ENCODE data around the gene TBRG1. TPM values are rescaled to one million over a fixed set of nuclear protein-coding genes. Genes with fewer than 3 reads are reported as not detected.

TBRG1 gene
- total RNA-seq, 1 experiment from 2014 or later = 22.3 TPM

- no TSS peak for BruUV-seq (replicated peaks)
- intact Hi-C loops (cut with micrococcal nuclease; ENCODE audit: unreplicated experiment) = no loop called here
- POLR2A ChIA-PET (ENCODE audit: unreplicated experiment) = no interaction called here
- CTCF ChIA-PET = no interaction called here
- Histone ChIP-seq H3F3A (ENCODE audit: insufficient read depth, low read depth) (peaks cover 5% of the 10 kb centered on the region; the same call in 1 of the 2 replicates), H2AFZ (no peak overlapping the region), H3K27me3 (ENCODE audit: insufficient read depth, low read depth) (no peaks in the 10 kb centered on the region), H3K36me3 (ENCODE audit: low read depth) (no peaks in the 10 kb centered on the region), H3K9me2 (ENCODE audit: insufficient read depth) (no peaks in the 10 kb centered on the region), H3K4me1 (replicated peaks; ENCODE audit: insufficient read depth) (no peaks in the 10 kb centered on the region), H3K4me2 (no peak overlapping the region), H3K4me3 (no peak overlapping the region), H4K20me1 (ENCODE audit: insufficient read depth) (no peaks in the 10 kb centered on the region; the same call in 1 of the 2 replicates), H3K9me3 (ENCODE audit: insufficient read depth, low read depth) (no peaks in the 10 kb centered on the region), H3K27ac (no peak overlapping the region), H3K79me2 (ENCODE audit: low read depth) (no peaks in the 10 kb centered on the region)
- TF ChIP-seq EZH2 (IDR thresholded peaks at IDR 0.05; ENCODE audit: low read depth) (no peak), CTCF (conservative IDR thresholded peaks at IDR 0.05) (no peak)
- no peak for DNase-seq
Measured at GRCh38 chr11:124642628-124643027, 20.0 kb downstream of the TBRG1 start.

- no peak overlapping the region for H3K27ac ChIP-seq
- POLR2A ChIA-PET (ENCODE audit: unreplicated experiment) = no interaction called here
- CTCF ChIA-PET = no interaction called here
Measured at GRCh38 chr11:124643042-124643604, 20.5 kb downstream of the TBRG1 start.

GRCh38 chr11:124643605-124644425 is 21.2 kb downstream of the TBRG1 start:
- Histone ChIP-seq H3K27ac (no peak overlapping the region), H2AFZ (no peak overlapping the region), H3K4me1 (replicated peaks; ENCODE audit: insufficient read depth) (no peaks in the 10 kb centered on the region), H4K20me1 (ENCODE audit: insufficient read depth) (no peaks in the 10 kb centered on the region; the same call in 1 of the 2 replicates), H3K4me3 (no peak overlapping the region), H3K27me3 (ENCODE audit: insufficient read depth, low read depth) (no peaks in the 10 kb centered on the region), H3K9me2 (ENCODE audit: insufficient read depth) (no peaks in the 10 kb centered on the region), H3F3A (ENCODE audit: insufficient read depth, low read depth) (no peaks in the 10 kb centered on the region; the same call in 1 of the 2 replicates), H3K36me3 (ENCODE audit: low read depth) (no peaks in the 10 kb centered on the region), H3K9me3 (ENCODE audit: insufficient read depth, low read depth) (no peaks in the 10 kb centered on the region), H3K4me2 (no peak overlapping the region), H3K79me2 (ENCODE audit: low read depth) (no peaks in the 10 kb centered on the region)
- BruUV-seq (replicated peaks) = no TSS peak
- ChIA-PET CTCF (interaction anchor here (0.6 kb wide), 1 partner anchor 233 kb away, joined by 3 read pairs; no protein-coding TSS in a partner anchor), POLR2A (ENCODE audit: unreplicated experiment) (no interaction called here)
- DNase-seq = no peak
- intact Hi-C loops (cut with micrococcal nuclease; ENCODE audit: unreplicated experiment) = loop anchor here (1.0 kb wide), 1 partner anchor 193 kb away; no protein-coding TSS in a partner anchor
- no peak for TF ChIP-seq CTCF (conservative IDR thresholded peaks at IDR 0.05)
- no peak for TF ChIP-seq EZH2 (IDR thresholded peaks at IDR 0.05; ENCODE audit: low read depth)

More at GRCh38 chr11:124643042-124643604, 20.5 kb downstream of the TBRG1 start:
- H3K9me3 ChIP-seq (ENCODE audit: insufficient read depth, low read depth) = no peaks in the 10 kb centered on the region
- no peaks in the 10 kb centered on the region for H3K79me2 ChIP-seq (ENCODE audit: low read depth)
- no peak overlapping the region for H3K4me3 ChIP-seq
- no peaks in the 10 kb centered on the region for H3K4me1 ChIP-seq (replicated peaks; ENCODE audit: insufficient read depth)
- H4K20me1 ChIP-seq (ENCODE audit: insufficient read depth) = no peaks in the 10 kb centered on the region; the same call in 1 of the 2 replicates
- no peaks in the 10 kb centered on the region for H3K9me2 ChIP-seq (ENCODE audit: insufficient read depth)
- H2AFZ ChIP-seq = no peak overlapping the region
- no TSS peak for BruUV-seq (replicated peaks)
- H3K4me2 ChIP-seq = no peak overlapping the region
- TF ChIP-seq CTCF (conservative IDR thresholded peaks at IDR 0.05) = no peak
- TF ChIP-seq EZH2 (IDR thresholded peaks at IDR 0.05; ENCODE audit: low read depth) = no peak
- no peaks in the 10 kb centered on the region for H3K36me3 ChIP-seq (ENCODE audit: low read depth)
- intact Hi-C loops (cut with micrococcal nuclease; ENCODE audit: unreplicated experiment) = no loop called here
- no peaks in the 10 kb centered on the region for H3K27me3 ChIP-seq (ENCODE audit: insufficient read depth, low read depth)
- H3F3A ChIP-seq (ENCODE audit: insufficient read depth, low read depth) = peaks cover 5% of the 10 kb centered on the region; the same call in 1 of the 2 replicates
- no peak for DNase-seq

Measured in PC-9 (cell line).